Vagina (tissue), 2 donors: ENCODE results near the gene PRAMEF11.

ENCODE experiments used
- POLR2A ChIP-seq, 2 donors: fragments of 450-650 bp; IDR thresholded peaks; one replicate each; pipeline ENCODE4 v1.6.1; 2017; ENCODE audit warnings: antibody characterized with exemption in 2 of 2, mild to moderate bottlenecking in 2 of 2, moderate library complexity in 2 of 2
- POLR2AphosphoS5 ChIP-seq, 2 donors: sonication (generic); formaldehyde crosslinking; IDR thresholded peaks; one replicate each; pipeline ENCODE4 v1.9.0; 2017; ENCODE audit warnings: antibody characterized with exemption in 2 of 2, mild to moderate bottlenecking in 2 of 2, low read depth in 1 of 2; ENCODE audit not compliant: insufficient read depth in 1 of 2
- TF ChIP-seq, protein P1 (sequence below), 3 experiments: fragments of 450-650 bp in 2 of 3; fragments of 200-600 bp in 1 of 3; sonication (generic) in 1 of 3; IDR thresholded peaks; one replicate each; pipeline ENCODE4 v1.5.1; 2017 to 2019; ENCODE audit warnings: antibody characterized with exemption in 3 of 3, mild to moderate bottlenecking in 2 of 3, moderate library complexity in 2 of 3

DNA sequence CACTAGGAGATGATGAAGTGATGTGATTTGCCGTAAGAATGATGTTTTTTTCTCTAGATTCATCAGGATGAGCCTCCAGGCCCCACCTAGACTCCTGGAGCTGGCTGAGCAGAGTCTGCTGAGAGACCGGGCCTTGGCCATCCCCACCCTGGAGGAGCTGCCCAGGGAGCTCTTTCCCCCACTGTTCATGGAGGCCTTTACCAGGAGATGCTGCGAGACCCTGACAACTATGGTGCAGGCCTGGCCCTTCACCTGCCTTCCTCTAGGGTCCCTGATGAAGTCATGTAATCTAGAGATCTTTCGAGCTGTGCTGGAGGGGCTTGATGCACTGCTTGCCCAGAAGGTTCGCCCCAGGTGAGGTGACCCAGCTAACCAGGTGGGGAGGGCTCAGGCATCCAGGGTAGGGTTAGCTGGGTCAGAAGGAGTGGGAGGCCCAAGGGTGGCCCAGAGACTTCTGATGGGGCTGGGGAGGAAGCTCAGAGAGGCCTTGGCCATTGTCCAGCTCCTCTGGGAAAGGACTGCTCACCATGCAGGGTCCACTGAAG, 56.3 kb downstream of the PRAMEF11 start:
- TF ChIP-seq, protein P1, sequence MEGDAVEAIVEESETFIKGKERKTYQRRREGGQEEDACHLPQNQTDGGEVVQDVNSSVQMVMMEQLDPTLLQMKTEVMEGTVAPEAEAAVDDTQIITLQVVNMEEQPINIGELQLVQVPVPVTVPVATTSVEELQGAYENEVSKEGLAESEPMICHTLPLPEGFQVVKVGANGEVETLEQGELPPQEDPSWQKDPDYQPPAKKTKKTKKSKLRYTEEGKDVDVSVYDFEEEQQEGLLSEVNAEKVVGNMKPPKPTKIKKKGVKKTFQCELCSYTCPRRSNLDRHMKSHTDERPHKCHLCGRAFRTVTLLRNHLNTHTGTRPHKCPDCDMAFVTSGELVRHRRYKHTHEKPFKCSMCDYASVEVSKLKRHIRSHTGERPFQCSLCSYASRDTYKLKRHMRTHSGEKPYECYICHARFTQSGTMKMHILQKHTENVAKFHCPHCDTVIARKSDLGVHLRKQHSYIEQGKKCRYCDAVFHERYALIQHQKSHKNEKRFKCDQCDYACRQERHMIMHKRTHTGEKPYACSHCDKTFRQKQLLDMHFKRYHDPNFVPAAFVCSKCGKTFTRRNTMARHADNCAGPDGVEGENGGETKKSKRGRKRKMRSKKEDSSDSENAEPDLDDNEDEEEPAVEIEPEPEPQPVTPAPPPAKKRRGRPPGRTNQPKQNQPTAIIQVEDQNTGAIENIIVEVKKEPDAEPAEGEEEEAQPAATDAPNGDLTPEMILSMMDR (IDR thresholded peaks at IDR 0.05), result no peak
- TF ChIP-seq POLR2A (IDR thresholded peaks at IDR 0.05), result no peak
- TF ChIP-seq POLR2AphosphoS5 (IDR thresholded peaks at IDR 0.05; ENCODE audit: insufficient read depth in 1 of 2, low read depth in 1 of 2), result no peak
